Activated effector memory CD4-positive, alpha-beta T cell treated with anti-CD3 and anti-CD28 coated beads, Interleukin-2, amount 50 U/mL, for 16 hours (primary cell): ENCODE results near the gene HSFX3.
"Not testable (repeated sequence)": the region's sequence is repeated elsewhere in the genome, so short reads cannot be mapped to it uniquely, and the experiment has no call there.

Source experiments
- DNase-seq: peaks from one replicate; pipeline ENCODE4 v3.0.0-alpha.2; 2020

HSFX3 gene

DNA sequence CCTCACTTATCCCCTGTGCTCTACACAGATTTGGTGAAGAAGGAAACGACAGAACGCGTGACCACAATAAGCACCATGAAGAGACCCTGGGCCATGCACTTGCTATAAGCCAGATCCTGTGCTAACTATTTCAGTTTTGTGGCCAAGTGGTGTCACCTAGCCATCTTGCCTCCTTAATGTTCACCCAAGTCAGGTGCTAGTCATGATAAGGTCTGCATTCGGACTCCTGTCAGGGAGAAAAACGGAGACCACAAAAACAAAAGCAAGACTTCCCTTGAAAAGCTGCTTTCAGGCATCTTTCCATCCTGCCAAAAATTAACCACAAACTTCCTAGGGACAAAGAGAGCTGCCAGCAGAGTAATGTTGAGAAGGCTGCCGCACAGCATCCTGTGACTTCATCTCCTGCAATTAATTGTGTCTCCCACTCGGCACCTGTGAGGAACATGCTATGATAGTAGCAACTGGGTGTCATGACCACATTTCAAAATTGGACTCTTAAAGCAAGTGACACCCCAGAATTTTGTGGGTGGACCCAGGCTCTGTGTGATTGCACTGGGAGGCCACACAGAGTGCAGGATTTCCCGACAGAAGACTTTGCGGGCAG is 35.8 kb downstream of the HSFX3 start:
- DNase-seq: no peak

DNA sequence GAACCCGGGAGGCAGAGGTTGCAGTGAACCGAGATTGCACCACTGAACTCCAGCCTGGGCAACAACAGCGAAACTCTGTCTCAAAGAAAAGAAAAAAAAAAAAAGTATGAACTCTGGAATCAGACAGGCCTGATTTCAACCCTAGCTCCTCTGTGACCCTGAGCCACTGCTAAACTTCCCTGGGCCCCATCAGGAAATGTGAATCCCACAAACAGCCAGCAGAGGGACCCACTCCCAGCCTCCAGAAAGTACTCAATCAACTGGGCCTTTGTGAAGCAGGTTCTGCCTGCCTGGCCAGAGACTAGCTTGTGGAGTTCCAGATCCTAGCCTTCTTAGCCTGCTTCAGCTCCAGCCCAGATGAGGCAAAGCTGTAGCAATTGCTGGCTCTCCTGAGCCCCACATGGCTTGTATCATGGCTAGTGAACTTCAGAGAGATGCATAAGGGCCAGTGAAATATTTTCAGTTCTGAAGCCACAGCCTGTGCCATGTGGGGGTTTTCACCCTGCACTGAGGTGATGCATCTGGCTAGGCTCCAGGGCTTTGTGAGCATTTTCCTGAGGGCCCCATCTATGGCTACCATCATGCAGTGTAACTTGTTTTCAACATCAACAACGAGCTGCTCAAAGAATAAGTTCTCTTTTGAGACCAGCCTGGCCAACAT is 37.4 kb downstream of the HSFX3 start:
- peak; percentile 82 for DNase-seq

- DNase-seq: no peak
Observed at GRCh38 chrX:149511081-149511480, 38.6 kb downstream of the HSFX3 start.

- no peak for DNase-seq
Observed at GRCh38 chrX:149510386-149510785, 39.3 kb downstream of the HSFX3 start.

DNA sequence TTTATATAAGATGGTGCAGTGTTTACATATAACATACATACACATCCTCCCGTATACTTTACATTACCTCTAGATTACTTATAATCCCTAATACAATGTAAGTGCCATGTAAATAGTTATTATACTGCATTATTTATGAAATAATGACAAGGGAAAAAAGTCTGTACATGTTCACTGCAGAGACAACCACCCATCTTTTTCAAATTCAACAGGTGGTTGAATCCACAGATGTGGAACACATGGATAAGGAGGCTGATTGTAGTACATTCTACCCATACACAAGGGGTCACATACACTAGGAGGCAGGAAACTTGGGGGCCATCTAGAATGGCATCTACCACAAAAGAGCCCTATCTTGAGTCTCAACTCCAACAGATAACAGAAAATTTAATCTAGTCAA is 41.3 kb downstream of the HSFX3 start:
- DNase-seq: no peak

- no peak for DNase-seq
Observed at GRCh38 chrX:149506349-149506748, 43.4 kb downstream of the HSFX3 start.

DNA sequence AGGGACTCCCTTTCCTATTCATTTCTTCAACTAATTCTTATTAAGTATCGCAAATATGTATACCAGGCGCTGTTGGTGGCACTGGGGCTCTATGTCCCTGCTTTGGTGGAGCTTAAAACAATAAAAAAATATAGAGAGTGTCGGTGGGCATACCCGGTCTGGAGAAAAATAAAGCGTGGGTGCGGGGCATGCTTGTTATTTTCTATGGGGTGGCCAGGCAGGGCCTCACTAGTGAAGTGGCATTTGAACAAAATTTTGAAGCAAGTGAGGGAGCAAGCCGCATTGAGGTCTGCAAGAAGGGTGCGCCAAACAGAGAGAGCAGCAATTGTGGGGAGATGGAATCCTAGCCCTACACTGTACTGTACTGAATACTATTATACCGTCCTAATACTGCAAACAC is 44.1 kb downstream of the HSFX3 start:
- DNase-seq: no peak

GRCh38 chrX:149504915-149505651 is 44.6 kb downstream of the HSFX3 start, which contains the start of gene IDS:
IDS (minus strand) TSS chrX:149505306; CDS start chrX:149505137, 169 bp downstream.
- peak; percentile 94 for DNase-seq

GRCh38 chrX:149504226-149504914 is 45.4 kb downstream of the HSFX3 start:
- DNase-seq: peak; percentile 86

DNA sequence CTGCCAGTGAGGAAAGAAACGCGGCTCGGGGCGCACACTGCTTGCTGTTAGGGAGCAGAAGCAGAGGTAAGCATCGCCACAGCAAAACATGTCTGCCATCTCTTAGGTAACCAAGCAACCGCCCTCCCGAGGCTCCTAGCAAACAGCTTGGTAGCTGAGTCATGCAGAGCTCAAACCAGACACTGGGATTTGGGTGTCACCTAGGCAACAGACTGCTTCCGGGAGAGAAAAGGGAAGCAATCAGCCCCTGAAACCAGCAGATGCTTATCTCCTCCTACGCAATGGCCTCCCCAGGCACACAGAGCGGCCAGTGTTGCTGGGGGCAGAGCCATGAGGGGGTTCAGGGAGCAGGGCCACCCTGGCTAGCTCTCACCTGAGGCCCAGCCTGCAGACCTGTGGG is 46.3 kb downstream of the HSFX3 start:
- peak; percentile 86 for DNase-seq

DNA sequence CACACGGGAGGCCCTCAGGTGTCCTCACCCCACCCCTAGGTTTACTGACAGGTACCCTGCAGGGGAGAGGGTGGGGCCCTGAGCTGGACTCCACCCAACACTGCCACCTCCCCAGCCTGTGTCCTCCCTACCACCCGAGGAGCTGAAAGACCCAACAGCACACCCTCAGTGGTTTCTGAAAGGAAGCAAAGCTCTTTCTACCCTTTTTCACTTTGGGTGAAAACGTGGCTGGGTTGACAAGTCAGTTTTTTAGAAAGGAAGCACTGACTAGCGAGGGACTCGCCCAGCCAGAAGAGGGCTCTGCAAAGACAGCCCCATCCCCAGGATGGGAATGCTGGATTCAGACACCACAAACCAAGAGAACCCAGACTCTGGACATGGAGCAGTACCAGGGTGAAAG is 46.8 kb downstream of the HSFX3 start:
- not testable (repeated sequence) for DNase-seq

DNA sequence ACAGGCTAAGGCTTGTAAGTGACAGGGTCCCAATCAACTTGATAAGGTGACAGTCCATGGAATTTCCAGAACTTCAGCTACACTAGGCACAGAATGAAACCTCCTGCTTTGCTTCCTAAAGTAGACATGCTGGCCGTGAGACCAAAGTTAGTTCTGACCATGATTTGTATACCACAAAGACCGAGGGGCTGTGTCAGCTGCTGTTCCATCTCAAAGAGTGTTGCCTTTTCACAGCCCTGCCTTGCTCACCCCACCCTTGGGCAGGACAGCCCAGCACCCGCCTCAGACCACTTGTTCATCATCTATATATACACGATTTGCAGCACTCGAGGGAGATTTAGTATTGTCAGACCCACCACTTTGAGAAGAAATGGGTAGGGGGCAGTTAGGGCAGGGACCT is 50.0 kb downstream of the HSFX3 start:
- DNase-seq: no peak

GRCh38 chrX:149498767-149499166 is 51.0 kb downstream of the HSFX3 start:
- no peak for DNase-seq
